ENCODE results near the gene RANBP10.

The RANBP10 gene

GRCh38 chr16:67676516-67676915 is 129.8 kb downstream of the RANBP10 start:
- no peak for DNase-seq (ENCODE audit: low spot score)

- no peak for DNase-seq (ENCODE audit: low spot score)
Observed at GRCh38 chr16:67675999-67676398, 130.4 kb downstream of the RANBP10 start.

GRCh38 chr16:67675579-67675935 is 130.8 kb downstream of the RANBP10 start:
- DNase-seq (ENCODE audit: low spot score), result no peak

- DNase-seq (ENCODE audit: low spot score), result no peak
Observed at GRCh38 chr16:67674851-67675578, 131.3 kb downstream of the RANBP10 start.

GRCh38 chr16:67673712-67674580 is 132.4 kb downstream of the RANBP10 start:
- peak; percentile 40 for DNase-seq (ENCODE audit: low spot score)

All from globus pallidus (tissue), 1 donor.